Activated CD4-positive, CD25-positive, alpha-beta regulatory T cell treated with anti-CD3 and anti-CD28 coated beads, Interleukin-2, amount 50 U/mL, for 16 hours (primary cell): Measurements from ENCODE around the gene KLK14.

Experiments used
- DNase-seq: peaks from one replicate; pipeline ENCODE4 v3.0.0-alpha.2; 2020; ENCODE audit warnings: low read depth, low spot score

KLK14 gene

GRCh38 chr19:51086153-51086850 is 3.6 kb upstream of the KLK14 start:
- no peak for DNase-seq

- no peak for DNase-seq
These were observed 1.8 kb upstream of the KLK14 start for GRCh38 chr19:51084505-51084904.

GRCh38 chr19:51083783-51084182 is 1.1 kb upstream of the KLK14 start:
- DNase-seq: no peak

GRCh38 chr19:51083181-51083580 is 494 bp upstream of the KLK14 start:
- DNase-seq: no peak

DNA sequence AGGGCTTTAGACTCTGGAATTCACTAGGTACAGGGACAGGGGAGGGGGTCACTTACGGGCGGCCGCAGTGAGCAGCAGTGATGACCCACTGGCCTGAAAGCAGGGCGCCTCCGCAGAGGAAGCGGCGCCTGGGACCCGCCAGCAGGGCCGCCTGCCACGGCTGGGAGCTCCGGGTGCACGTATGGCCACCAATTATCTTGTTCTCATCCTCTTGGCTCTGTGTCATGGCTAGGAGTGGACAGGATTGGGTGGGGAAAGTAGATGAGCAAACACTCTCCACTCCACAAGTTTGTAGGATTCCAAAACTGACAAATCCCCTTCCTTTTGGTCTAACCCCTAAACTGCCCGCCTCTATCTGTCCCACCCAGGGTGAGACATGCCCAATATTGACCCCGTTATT is 1.2 kb downstream of the KLK14 start:
- no peak for DNase-seq

- no peak for DNase-seq
These were observed 3.1 kb downstream of the KLK14 start for GRCh38 chr19:51079481-51080110.

DNA sequence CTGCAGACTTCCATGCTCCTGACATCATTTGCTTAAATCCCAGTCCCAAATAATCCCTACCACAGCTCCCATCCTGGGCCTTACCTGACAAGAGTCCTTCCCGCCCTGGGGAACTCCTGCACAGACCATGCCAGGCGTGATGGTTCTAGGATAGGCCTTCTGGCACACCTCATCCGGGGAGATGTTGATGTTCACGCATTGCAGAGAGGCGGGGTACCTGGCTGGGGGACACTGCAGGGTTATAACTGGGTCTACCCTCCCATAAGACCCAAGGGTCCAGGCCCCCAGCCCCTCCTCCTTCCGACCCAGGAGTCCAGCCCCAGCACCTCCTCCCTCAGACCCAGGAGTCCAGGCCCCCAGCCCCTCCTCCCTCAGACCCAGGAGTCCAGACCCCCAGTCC is 4.0 kb downstream of the KLK14 start:
- no peak for DNase-seq

DNA sequence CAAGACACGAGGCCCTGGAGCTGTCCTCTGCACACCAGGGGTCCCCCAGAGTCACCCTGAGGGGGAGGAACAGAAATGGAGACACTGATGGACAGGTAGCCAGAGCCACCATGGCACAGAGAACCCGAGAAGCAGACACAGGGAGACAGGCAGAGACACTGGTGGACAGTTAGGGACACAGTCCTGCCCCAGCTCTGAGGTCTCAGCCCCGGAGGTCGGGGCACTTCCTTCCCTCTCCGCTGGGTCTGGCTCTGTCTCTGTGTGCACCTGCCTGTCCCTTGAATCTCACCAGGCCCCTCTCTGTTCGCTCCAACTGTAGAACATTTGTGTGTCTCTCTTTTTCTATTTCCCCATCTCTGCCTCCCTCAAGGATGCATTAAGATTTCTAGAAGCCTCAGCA is 4.6 kb downstream of the KLK14 start:
- DNase-seq: no peak

- no peak for DNase-seq
These were observed 6.0 kb downstream of the KLK14 start for GRCh38 chr19:51076631-51077213.

DNA sequence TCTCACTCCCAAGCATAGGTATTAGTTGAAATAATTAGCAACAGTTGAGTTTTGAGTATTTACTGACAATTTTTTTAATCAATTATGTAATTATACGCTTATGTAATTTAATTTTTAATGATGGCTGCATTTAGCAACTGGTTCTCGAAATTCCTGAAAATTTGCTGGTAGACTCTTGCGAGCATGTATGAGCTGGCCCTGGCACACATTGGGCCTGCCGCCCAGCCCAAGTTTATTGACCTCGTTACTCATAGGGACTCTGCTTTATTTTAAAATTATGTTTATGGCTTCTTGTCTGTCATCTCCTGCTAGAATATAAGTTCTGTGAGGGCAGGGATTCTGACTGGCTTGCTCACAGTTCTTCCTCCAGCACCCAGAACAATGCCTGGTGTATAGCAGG is 6.7 kb downstream of the KLK14 start:
- DNase-seq: no peak

- DNase-seq: no peak
These were observed 11.6 kb downstream of the KLK14 start for GRCh38 chr19:51071095-51071405.

DNA sequence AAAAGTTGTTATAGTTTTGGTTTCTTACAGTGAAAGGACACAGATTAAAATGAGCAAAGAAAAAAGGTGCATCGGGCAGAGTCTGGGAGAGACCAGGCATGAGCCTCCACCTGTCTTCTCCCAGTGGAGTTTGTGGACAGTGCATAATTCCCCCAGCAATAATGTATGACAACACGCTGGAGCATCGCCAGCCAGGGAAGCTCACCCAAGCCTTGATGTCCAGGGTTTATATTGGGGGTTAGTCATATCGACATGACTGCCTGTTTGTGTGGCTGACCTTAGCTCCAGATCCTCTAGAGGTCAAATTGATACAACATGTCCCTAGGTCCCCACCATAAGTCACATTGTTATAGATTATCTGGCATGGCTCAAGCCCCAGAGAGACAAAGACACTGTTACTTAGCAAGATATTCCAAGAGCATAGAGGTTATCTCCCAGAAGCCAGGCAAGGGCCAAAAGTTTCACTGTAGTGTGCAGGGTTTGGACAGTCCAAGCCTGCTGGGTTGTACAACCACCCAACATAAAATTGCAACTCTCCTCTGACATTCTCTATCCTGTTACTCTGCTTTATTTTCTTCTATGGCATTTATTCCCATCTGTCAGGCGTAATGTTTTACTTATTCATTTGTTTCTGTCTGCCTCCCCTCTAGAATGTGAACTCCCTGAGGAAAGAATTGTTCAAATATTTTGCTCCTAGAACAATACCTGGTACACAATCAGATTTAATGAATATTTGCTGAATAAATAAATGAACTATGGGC is 12.2 kb downstream of the KLK14 start:
- DNase-seq: no peak

DNA sequence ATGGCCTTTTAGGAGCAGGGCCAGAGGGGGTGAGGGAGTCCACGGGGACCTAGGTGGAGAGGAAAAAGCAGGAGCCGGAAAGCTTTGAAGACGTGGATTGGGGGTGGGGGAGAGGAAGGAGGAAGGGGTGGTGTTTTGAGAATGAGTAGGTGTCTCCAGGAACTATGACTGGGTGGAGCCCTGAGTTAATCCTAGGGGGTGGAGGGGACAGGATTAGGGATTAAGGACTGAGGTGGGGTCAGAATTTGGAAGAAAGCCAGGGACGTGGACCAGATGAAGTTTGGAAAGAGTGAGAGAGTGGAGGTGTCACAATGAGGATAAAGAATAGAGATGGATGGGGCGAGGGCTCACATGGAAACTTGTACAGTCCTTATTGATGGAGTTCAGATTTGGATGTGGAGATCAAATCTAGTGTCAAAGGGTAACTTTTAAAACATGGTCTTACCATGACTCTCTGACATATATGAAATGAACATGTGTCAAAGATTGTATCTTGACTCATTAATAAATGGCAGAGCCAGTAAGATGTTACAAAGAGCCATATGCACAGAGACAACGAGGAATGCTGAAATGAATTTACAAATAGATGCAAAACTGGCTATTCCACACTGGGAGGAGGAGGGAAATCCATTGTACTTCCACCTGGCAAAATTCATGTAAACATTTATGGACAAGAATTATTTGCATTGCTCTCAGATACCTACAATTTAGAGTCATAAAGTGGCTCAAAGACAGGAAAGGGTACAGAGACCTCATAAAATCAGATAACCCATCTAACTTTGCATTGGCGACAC is 16.1 kb downstream of the KLK14 start:
- no peak for DNase-seq

DNA sequence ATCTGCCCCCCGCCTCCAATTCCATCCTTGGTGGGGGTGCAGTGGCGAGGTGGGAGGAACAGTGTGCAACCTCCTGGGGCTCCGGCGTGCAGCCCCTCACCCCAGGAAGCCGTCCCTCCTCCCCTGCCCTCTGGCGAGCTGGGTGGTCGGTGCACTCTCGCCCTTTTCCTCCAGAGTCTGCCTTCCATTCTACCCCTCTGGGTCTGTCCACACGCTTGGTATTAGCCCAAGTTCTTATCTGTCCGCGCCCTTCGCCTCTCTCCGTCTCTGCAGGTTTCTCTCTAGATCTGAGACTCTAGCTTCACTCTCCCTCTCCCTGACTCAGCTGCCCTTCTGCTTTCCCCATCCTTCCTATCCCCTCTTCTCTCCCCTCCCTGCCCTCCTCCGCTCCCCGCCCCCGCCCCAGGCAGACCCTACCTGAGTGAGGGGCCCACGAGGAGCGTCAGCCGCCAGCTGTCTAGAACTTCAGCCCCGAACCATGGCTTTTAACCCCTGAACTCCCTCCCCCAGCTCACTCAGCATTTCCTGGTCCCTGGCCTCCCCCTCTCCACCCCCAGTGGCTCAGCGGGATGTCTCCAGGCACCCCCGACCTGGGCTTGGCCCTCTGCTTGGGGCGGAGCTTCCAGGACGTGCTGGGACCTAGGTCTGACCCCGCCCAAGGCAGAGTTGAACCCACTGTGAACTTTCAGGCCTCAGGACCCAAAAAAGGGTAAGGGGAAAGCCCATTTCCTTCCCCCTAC is 17.3 kb downstream of the KLK14 start:
- DNase-seq: no peak

DNA sequence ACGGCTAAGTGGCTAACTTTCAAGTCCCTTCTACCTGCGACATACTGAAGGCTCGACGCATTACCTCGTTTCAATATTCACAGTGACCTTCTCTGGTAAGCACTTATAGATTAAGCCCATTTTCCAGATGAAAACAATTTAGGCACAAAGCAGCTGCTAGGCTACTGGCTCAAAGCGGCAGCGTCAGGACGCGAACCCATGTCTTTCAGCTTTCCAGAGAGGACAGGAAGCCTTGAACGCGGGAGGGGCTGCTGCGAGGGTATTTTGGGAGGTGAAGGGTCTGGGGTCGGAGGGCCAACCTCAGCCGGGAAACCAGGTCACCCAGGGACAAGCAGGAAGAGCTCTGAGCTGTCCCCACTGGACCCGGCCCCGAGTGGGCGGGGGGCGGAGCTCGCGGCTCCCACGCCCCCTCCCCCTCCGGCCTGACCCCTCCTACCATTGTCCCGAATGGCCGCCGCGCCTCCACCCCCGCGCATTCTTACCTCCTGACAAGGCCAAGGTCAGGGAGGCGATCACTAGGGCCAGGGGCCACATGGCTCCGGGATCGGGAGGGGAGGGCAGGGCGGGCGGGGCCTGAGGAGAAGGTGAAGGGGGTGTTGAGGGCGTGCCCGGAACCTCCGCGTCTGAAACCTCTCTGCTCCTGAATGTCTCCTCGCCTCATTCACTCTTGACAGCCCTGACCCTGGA is 18.0 kb downstream of the KLK14 start, which contains the start of gene KLK13:
TSS of gene KLK13 (minus strand) at position 559 of the 687 bp plus-strand sequence. CDS start at position 534, 25 bp downstream.
- DNase-seq: no peak

DNA sequence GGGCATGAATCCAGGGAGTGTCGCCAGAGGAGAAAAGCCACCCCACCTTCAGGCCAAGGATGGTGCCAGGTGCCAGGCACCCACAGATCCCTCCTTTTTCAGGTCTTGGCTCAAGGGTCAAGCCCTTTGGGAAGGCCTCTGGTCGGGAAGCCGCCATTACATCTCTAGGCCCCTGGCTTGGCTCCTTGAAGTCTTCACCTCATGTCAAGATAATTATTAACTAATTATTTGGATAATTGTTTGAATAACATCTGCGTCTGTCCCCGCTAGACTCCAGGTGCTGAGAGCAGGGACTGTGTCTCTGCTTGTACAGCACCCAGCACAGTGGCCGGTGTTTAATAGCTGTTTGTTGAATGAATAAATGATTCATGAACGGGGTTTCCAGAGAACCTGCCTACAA is 19.0 kb downstream of the KLK14 start:
- DNase-seq: no peak

DNA sequence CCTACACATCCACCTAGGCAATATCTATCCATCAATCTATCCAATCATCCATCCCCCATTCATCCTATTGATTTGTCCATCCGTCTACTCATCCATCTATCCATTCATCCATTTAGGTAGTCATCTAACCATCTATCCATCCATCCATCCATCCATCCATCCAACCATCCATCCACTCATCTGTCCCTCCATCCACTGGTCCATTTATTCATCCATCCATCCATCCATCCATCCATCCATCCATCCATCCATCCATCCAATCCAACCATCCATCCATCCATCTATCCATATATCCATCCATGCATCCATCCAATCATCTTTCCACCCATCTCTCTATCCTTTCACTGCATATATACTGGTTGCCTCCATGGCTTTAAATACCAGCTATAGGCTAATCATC is 21.7 kb downstream of the KLK14 start:
- DNase-seq: no peak

- no peak for DNase-seq
These were observed 22.4 kb downstream of the KLK14 start for GRCh38 chr19:51060336-51060735.

- DNase-seq: no peak
These were observed 23.0 kb downstream of the KLK14 start for GRCh38 chr19:51059715-51060114.

DNA sequence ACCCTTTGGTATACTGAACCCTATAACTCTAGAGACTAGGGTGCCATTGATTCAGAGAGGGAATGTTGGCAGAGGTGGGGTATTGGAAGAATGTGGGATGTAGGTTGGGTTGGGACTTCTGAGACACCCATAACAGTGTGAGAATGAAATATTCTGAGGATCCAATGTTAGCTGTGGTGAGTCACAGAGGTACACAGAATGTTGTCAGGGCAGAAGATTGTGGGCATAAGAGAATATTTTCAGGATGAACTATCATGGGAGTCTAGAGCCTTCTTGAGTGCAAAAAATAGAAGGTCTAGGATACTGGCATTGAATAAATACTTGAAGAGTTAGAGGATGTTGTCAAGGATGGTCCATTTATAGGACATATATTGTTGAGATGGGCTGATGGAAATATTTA is 26.8 kb downstream of the KLK14 start:
- no peak for DNase-seq

GRCh38 chr19:51047031-51047335 is 35.7 kb downstream of the KLK14 start:
- no peak for DNase-seq
